ENCODE results near the gene FGR.
A peak's percentile ranks its signal among the peaks of the same experiment; 100 is the strongest.
"Not testable (repeated sequence)": the region's sequence is repeated elsewhere in the genome, so short reads cannot be mapped to it uniquely, and the experiment has no call there.

FGR gene

DNA sequence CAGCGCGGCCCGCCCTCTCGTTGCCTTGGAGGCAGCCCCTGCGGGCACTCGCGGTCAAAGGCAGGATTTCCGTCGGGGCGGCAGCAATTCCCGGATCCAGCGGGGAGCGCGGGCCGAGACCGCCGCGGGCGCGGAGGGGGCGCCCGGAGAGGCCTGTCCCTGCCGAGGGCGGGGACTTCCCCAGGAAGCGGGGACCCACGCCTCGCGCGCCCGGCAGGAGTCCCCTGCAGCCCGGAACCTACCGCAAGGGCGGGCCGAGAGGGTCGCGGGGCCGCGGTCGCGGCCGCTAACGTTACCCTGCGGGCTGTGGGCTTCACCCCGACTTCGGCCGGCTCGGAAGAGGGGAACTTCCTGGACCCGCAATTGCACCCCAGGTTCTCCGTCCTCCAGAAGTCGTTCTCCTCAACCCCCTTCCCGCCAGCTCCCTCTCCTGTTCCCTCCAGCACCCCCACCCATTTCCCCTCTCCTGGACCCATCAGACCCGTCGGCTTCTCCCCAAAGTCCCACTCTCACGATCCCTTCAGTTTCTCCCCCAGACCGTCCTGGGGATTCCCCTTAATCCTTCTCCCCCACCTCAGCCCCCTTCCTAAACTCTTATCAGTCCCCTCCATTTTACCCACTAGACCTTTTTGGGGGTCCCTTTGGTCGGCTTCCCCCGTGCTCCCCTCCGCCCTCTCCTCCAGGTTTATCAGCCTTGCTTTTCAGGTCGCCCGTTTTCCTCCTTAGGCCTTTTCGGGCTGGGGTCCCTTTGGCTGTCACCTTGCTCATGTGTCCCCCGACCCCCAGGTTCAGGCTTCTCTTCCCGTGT is 604 bp downstream of the FGR start:
- DNase-seq (ENCODE audit: low read depth) = no peak

- no peak for DNase-seq (ENCODE audit: low read depth)
These were observed 1.3 kb downstream of the FGR start for GRCh38 chr1:27633640-27634176.

DNA sequence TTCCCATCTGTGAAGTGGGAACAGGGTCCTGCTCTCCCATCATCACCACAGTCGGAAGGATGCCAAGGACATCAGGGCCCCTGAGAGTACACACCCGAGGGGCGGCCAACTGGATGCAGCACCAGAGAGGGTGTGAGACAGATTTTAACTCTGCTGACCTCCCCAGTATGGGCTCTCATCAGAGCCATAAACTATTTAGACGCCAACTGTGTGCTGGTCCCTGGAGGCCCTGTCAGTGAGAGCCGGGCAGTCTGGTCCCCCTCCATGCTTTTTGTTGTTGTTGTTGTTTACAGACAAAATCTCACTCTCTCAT is 1.7 kb downstream of the FGR start:
- DNase-seq (ENCODE audit: low read depth) = no peak

DNA sequence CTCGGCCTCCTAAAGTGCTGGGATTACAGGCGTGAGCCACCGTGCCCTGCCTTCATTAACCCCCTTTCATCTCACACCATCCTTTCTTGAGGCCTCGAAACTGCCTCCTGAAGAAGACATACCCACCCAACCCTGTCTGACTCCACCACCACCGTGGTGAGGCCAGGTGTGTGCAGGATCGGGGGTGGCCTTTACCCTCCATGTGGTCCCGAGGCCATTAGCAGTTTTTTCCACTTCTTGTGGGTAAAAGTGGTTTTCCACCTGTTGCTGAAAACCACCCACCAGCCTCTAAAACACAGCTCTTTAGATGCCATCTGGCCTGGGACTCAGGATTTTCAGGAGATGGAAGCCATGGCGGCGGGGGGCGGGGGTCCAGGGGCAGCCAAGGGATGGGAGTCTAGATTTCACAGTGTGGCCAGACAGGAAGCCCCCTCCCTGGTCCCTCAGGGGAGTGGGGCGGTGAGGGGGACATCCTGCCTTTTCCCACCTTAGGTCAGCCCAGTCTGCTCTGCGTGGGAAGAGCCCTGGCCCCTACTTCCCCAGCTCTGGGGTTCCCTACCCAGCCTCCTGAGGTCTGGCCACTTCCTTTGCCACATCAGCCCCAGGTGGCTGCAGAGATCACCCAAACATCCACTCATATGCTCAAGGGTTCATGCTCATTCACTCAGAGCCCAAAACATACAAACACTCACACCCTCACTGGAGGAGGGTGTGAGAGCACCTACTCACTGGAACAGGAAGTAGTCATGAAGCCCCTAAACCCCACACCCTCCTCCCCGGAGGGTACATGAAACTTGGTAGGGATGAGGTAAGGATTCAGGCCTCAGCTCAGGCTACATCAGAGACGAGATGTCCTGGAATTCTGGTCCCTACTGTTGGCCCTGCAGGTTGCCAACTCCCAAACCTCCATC is 2.3 kb downstream of the FGR start:
- DNase-seq (ENCODE audit: low read depth) = no peak

- no peak for DNase-seq (ENCODE audit: low read depth)
These were observed 4.0 kb downstream of the FGR start for GRCh38 chr1:27630859-27631491.

DNA sequence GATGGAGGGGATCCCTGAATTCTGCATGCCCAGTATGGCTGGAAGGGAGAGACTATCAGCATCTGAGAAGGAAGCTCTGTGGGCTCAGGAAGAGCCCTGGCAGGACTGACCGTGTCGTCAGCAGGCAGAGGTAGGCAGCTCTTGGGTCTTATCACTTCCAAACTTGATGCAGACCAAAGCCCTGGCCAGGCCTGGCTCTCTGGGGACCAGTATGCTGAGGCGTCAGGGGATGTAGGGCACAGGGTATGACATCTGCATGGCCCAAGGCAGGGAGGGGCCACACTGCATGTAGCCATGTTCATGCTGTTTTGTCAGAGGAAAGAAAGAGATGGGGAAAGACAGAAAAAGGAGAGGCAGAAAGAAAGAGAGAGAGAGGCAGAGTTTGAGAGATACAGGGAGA is 6.3 kb downstream of the FGR start:
- no peak for DNase-seq (ENCODE audit: low read depth)

DNA sequence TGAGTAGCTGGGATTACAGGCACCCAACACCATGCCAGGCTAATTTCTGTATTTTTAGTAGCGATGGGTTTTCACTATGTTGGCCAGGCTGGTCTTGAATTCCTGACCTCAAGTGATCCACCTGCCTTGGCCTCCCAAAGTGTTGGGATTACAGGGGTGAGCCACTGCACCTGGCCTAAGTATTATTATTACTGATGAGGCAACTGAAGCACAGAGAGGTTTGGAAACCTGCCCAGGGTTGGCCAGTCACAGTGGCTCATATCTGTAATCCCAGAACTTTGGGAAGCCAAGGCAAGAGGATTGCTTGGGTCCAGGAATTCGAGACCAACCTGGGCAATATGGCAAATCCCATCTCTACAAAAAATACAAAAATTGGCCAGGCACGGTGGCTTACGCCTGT is 7.3 kb downstream of the FGR start:
- not testable (repeated sequence) for DNase-seq (ENCODE audit: low read depth)

DNA sequence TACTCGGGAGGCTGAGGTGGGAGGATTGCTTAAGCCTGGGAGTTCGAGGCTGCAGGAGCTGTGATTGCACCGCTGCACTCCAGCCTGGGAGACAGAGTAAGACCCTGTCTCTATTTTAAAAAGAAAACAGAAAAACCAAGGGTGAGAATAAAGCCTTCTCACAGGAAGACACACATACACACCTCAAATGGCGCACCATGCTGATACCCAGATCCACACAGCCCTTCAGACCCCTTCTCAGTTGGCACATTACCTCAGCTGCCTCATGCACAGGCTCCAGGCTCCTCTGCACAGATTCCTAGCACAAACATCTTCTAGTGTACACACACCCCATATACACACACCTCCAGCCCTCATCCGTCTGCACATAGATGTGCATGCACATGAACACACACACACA is 7.9 kb downstream of the FGR start:
- no peak for DNase-seq (ENCODE audit: low read depth)

DNA sequence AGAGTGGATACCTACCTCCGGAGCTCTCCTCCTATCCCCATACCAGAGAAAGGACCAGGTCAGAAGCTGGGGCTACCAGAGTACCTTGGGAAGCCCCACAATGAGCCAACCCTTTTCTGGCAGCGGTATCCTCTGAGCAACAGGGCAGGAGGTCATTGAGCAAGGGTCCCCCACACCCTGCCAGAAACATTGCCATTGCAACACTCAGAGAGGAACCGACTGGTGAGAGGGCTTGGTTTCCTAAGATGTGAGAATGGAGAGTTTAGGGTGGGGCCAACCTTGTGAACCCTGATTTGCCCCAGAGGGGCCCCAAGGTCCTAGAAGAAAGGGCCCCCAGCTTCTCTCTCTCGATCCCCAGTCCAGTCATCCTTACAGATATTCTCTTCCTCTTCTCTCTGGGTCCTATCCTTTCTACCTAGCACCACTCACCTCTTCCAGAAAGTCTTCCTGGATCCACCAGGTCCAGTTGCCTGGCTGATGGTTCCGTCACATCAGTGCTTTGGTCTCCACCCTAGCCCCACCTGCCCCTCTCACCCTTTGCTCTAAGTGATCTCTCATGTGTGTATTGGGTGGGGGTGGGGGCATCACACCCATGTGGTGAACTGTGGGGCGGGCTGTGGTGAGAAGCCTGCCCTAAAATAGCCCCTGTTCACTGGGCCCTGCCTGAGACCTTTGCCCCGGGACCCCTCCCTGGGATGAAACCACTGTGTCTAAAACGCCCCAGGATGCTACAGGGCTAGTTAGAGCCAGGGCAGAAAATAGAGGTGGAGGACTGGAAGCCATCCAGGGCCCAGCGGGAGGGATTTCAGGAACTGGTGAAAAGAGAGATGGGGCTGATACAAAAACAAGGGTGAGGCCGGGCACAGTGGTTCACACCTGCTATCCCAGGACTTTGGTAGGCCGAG is 8.7 kb downstream of the FGR start:
- DNase-seq (ENCODE audit: low read depth) = no peak

GRCh38 chr1:27624467-27625178 is 10.4 kb downstream of the FGR start:
- DNase-seq (ENCODE audit: low read depth) = no peak

DNA sequence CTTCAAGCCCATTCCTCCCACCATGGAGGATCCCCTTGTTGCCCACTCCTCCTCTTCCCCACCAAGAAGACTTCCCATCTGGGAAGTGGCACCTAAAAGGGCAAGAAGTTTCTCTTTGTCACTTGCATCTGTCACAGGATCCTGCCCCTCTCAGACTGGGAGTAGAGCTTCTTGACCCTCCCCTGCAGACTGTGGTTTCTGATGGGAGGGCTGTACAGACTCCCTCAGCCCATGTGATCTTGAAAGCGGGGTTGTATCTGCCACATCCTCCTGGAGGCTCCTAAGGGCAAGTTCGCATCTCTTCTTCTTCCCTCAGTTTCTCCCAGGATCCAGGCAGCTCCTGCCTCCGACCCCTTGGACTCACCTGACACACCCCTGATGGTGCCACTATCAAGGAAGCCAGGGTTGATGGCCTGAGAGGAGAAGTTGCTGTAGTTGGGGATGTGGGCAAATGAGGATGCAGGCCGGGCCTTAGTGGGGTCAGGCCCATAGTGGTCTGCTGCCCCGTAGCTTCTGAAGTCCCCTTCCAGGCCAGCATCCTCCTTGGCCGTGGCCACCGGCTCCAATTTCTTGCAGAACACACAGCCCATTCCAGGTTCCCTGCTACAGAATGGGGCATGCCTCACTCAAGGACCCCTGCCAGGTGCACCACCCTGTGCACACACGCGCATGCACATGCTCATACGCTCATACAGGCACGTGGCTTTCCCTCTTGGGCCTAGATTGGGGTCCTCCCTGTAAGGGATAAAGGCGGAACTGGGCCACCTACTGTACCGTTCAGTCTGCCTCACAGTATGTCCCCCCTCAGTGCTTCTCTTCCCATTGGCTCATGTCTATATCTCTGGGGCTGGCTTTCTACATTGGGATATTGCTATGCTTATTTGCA is 11.4 kb downstream of the FGR start:
- DNase-seq (ENCODE audit: low read depth) = no peak

- no peak for DNase-seq (ENCODE audit: low read depth)
These were observed 12.2 kb downstream of the FGR start for GRCh38 chr1:27622828-27623227.

DNA sequence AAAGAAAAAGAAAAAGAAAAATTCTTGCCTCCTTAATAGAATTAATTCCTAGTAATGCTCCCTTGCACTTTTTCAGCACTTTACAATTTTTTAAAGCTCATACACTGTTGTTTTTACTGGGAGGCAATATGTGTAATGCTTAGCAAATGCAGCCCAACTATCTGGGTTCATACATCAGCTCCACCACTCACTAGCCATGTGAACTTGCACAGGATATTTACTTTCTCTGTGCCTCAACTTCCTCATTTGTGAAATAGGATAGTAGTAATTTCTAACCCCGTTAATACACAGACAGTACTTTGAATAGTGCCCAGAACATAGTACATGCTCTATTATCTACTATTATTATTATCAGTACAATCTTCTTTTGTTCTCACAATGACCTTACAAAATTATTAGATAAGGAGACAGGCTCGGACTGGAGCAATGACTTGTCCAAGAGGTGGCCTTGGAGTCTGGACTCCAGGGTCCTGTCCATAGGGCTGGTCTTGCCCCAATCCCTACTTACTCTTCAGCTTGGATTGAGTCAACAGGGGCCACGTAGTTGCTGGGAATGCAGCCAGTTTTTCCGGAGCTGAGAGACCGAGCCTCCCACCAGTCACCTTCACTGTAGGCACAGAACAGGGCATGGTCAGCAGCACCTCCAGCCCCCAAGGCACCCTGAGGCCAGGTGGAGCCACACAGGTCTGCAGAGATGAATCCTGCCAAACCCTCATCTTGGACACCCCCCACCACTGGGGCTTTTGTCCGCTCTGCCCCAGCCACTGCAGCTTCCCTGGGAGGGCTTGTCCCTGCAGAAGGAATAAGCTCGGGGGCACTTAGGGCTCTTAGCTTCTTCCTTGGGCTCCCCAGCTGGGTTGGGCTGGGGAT is 13.7 kb downstream of the FGR start:
- DNase-seq (ENCODE audit: low read depth) = peak; percentile 64

GRCh38 chr1:27619782-27620438 is 15.1 kb downstream of the FGR start:
- not testable (repeated sequence) for DNase-seq (ENCODE audit: low read depth)

GRCh38 chr1:27618341-27619082 is 16.5 kb downstream of the FGR start:
- no peak for DNase-seq (ENCODE audit: low read depth)

DNA sequence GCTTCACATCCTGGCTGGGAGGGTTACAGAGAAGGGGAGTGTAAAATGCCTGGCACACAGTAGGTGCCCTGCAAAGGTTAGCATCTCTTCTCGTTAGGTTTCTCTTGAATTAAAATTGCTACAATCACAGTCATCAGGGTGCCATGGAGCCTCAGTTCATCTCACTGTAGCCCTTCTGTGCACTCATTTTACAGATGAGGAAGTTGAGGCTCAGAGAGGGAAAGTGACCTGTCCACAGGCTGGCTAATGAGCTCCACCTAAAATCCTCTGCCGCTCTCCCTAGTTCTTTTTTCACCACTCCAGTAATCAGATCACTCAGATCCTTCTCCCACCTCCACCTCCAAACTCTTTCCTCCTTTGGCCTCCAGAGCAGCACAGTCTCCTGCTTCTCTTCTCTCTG is 17.6 kb downstream of the FGR start:
- DNase-seq (ENCODE audit: low read depth) = no peak

GRCh38 chr1:27616441-27616840 is 18.5 kb downstream of the FGR start:
- no peak for DNase-seq (ENCODE audit: low read depth)
